GM21576 (cell line): ENCODE results near the gene BCAN.
"Not testable (repeated sequence)": the region's sequence is repeated elsewhere in the genome, so short reads cannot be mapped to it uniquely, and the experiment has no call there.

Experiments
- ATAC-seq: cut with Tn5 transposase; IDR thresholded peaks from one replicate; pipeline ENCODE4 v1.9.1; 2021; ENCODE audit warnings: mild to moderate bottlenecking, moderate library complexity; ENCODE audit not compliant: unreplicated experiment

BCAN gene

GRCh38 chr1:156615946-156616345 is 26.0 kb upstream of the BCAN start:
- ATAC-seq = no peak

GRCh38 chr1:156616463-156616862 is 25.5 kb upstream of the BCAN start:
- no peak for ATAC-seq

DNA sequence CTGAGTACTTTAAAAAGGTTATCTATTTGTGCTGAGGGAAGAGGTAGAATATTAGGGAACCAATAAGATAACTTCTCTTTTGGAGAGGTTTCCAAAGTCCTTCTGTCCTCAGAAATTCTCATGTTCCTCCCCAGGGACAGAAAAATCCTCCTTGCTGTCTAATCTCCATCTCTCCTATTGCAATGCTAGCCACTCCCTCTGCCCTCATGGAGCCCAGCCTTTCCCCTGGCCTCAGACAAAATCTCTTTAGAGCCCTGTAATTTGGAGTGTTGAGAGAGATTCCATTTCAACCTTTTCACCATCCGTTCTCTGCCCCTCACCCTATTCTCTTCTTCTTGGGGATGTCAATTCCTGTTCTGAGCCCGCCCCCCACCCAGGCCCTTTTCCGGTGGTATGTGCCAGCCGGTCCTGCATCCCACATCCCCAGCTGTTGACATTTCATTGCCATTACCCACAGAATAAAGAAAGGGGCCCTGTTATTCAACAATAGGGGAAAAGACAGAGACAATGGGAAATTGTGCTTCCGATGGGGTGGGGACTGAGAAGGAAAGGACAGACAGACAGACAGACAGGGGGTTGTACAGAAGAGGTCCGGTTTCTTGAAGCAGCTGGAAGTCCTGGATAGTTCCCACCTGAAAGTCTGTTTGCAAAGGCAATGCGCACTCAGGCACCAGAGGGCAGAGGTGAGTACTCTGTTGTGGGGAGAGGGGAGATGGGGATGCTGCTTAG is 22.9 kb upstream of the BCAN start, which contains the start of gene HAPLN2:
Gene HAPLN2 (plus strand): TSS at position 563 of the 729 bp plus-strand sequence. CDS start 4,076 bp downstream, outside the sequence.
- ATAC-seq = no peak

DNA sequence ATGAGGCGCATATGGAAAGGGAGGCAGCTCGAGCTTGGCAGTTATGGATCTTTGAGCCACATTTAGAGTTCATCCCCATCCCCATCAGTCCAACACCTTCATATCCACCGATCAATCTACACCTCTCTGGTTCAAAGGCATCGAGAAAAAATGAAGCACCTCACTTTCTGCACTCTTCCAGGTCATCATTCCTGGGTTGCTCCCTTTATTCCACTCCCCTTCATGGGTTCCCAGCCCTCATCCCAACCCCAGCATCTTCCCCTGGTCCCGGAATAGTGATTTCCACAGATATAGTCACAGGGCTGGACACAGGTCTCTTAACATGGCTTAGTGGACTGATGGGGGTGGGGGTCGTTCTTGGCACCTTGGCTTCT is 22.3 kb upstream of the BCAN start:
- no peak for ATAC-seq

- ATAC-seq = no peak
These were observed 19.2 kb upstream of the BCAN start for GRCh38 chr1:156622581-156623297.

GRCh38 chr1:156623946-156624813 is 17.7 kb upstream of the BCAN start:
- ATAC-seq = no peak

GRCh38 chr1:156624814-156625435 is 17.0 kb upstream of the BCAN start:
- no peak for ATAC-seq

GRCh38 chr1:156625436-156626078 is 16.4 kb upstream of the BCAN start:
- ATAC-seq = no peak

GRCh38 chr1:156626079-156626438 is 15.9 kb upstream of the BCAN start:
- ATAC-seq = no peak

DNA sequence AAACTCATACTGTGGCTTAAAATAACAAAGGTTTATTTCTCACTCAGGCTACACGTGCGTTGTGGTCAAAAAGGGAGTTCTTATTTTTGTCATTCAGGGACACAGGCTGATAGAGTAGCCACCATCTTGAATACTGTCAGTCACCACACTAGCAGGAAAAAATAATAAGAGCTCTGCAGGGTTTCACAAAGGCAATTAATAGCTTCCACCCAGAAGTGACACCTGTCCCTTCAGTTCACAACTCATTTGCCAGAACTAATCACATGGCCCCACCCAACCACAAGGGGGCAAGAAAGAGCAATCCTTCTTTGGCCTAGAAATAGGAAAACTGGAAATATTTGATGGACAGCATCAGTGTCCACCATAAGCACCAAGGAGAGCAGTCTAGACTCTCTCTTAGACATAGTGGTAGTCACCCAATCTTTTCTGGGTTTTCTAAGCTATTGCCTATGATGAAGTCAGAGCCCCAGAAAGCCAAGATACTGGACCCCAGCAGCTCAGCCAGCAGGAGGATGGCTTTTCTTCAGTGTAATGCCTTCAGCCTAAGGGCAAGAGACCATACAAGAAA is 14.5 kb upstream of the BCAN start:
- ATAC-seq = no peak

- ATAC-seq = no peak
These were observed 12.0 kb upstream of the BCAN start for GRCh38 chr1:156629823-156630449.

GRCh38 chr1:156631152-156631551 is 10.8 kb upstream of the BCAN start:
- not testable (repeated sequence) for ATAC-seq

- ATAC-seq = no peak
These were observed 9.6 kb upstream of the BCAN start for GRCh38 chr1:156632355-156632754.

DNA sequence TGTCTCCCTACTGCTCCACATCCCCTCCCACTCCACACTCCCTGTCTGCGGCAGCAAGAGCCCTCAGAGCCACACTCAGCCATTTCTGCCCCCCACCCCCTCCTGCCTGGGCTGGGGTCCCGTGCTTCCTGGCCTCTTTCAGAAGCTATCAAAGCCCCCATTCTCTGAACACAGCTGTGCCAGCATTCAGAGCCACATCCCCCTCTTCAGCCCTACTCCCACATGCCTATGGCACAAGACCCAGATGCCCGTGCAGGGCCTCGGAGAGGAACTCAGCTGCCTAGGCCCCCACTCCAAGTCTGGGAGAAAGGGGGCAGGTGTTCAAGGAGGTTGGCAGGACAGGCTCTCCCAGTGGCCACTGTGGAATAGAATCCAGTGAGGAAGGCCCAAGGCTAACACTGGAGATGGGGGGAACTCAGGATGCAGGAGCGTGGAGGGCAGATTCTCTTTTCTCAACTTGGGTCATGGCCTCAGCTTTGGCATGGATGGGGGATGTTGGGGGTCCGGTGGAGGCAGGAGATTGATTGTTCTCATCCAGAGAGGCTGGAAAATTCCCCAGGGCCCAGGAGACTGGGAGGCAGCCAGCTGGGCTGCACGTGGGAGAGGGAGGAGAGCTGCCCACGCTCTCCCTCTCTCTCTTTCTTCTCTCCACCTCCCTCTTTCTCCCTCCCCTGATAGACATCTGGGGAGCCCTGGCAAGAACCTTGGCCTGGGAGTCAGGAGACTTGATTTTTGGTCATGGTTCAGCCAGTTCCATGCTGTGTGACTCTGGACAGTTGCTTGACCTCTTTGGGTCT is 3.5 kb upstream of the BCAN start:
- ATAC-seq = no peak

DNA sequence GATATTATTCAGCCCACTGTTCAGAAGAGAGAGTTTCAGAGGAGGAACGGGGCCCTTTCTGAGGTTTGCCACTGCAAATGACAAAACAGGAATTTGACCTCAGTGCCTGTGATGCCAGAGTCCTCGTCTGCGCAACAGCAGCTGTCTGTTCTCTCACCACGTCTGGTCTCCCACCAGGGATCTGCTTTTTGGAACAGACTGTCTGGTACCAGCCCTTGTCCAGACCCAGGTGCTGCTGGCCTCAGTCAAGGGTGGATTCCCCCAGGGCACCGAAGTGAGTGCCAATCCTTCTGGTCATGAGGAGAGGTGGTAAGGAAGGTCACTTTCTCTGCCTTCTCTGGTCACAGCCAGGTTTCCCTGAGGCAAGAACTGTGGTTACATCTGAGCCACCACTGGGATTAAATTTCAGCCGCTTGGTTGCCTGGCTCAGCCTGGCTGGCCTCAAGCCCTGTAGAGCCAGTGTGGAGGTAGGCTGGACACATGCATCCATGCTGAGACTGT is 2.3 kb upstream of the BCAN start:
- ATAC-seq = no peak

GRCh38 chr1:156640842-156641706 is 843 bp upstream of the BCAN start:
- ATAC-seq = no peak

DNA sequence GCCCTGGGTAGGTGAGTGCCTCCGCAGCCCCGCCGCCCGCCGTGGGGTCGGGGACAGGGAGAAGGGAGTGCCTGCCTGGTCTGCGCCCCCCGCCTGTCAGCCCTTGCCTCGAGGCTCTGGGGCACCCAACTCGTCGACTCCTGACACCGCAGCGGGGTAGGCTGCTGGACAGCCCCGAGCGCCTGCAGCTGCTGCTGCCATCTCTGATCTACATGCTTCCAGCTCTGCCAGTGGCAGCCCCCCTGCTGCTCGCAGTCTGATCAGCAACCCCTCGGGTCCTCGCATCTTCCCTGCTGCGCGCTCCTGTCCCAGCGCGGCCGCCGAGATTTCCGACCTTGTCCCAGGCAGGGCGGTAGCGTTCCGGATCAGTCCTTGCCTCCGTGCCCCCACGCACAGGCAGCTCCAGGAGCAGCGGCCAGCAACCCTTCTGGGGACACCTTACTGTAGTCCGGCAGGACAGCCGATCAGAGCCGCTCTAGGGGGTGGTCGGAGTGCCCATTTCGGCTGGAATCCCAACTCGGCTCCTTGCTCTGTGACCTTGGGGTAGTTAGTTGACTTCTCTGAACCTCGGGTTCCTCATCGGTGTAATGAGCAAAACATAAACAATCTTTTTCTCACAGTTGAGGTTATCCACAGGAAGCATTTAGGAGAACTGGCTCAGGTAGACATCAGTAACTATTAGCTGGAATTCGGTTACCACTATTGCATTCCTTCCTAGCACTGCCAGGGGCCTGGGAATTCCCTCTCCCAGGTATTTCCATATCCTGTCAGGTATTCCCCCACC is 540 bp downstream of the BCAN start:
- ATAC-seq = no peak
